Esophagus squamous epithelium (tissue), 5 donors: ENCODE data around the gene TBXA2R. TPM values are rescaled to one million over a fixed set of nuclear protein-coding genes. Genes with fewer than 3 reads are reported as not detected.
A peak's percentile ranks its signal among the peaks of the same experiment; 100 is the strongest.

Source experiments
- DNase-seq: peaks from one replicate; lab custom pipeline; 2025; lab: John Stamatoyannopoulos, UW
- H3K27ac ChIP-seq, 4 donors: fragments of 200-600 bp; sonication (generic); one replicate each; pipeline ENCODE4 v1.5.1; 2016 to 2019; ENCODE audit warnings: mild to moderate bottlenecking in 1 of 4
- H3K27me3 ChIP-seq, 4 donors: fragments of 200-600 bp; sonication (generic); 1 replicate in 3 of 4; 2 replicates in 1 of 4; pipeline versions ENCODE4 v1.5.1 to v1.6.0; 2017 to 2021; ENCODE audit warnings: antibody characterized with exemption in 1 of 4
- H3K36me3 ChIP-seq, 3 donors: fragments of 200-600 bp; sonication (generic); one replicate each; pipeline ENCODE4 v1.5.1; 2016 to 2019
- H3K4me1 ChIP-seq, 3 donors: fragments of 200-600 bp; sonication (generic); one replicate each; pipeline ENCODE4 v1.5.1; 2017 to 2019
- H3K4me3 ChIP-seq, 4 donors: fragments of 200-600 bp; sonication (generic); 1 replicate in 3 of 4; 2 replicates in 1 of 4; pipeline ENCODE4 v1.5.1; 2016 to 2019; ENCODE audit warnings: mild to moderate bottlenecking in 2 of 4, moderate library complexity in 1 of 4
- H3K9me3 ChIP-seq, 3 donors: fragments of 200-600 bp; sonication (generic); one replicate each; pipeline ENCODE4 v1.5.1; 2016 to 2019
- POLR2A ChIP-seq, 4 donors: fragments of 450-650 bp; IDR thresholded peaks; one replicate each; pipeline ENCODE4 v1.6.1; 2017; ENCODE audit warnings: antibody characterized with exemption in 4 of 4, mild to moderate bottlenecking in 4 of 4, moderate library complexity in 3 of 4
- WGBS, 2 donors: methylation state at CpG; one replicate each; pipeline ENCODE4 v1.1.5; 2018; 5-methylcytosine and 5-hydroxymethylcytosine counted together
- intact Hi-C: fragments of 100-400 bp; cut with DNase I; formaldehyde crosslinking; loops from one replicate; pipeline ENCODE4 v1.15.0; 2022
- total RNA-seq, 4 donors: library from RNA; depleted of rRNA; stranded (reverse); fragments of >200 nt; gene quantifications; one replicate each; pipeline ENCODE4 v1.1.0, GENCODE V29; 2016
- TF ChIP-seq, protein P1 (sequence below), 6 experiments: fragments of 450-650 bp in 4 of 6; fragments of 200-600 bp in 2 of 6; sonication (generic) in 2 of 6; IDR thresholded peaks; one replicate each; pipeline ENCODE4 v1.5.1; 2016 to 2019; ENCODE audit warnings: antibody characterized with exemption in 6 of 6, mild to moderate bottlenecking in 4 of 6, moderate library complexity in 4 of 6
- donor health status: DM: yes; HTN: yes; CAD: no.

Gene TBXA2R
- total RNA-seq, 4 donors from 2014 or later, result 0.23 to 1.3 (median 0.45) TPM

DNA sequence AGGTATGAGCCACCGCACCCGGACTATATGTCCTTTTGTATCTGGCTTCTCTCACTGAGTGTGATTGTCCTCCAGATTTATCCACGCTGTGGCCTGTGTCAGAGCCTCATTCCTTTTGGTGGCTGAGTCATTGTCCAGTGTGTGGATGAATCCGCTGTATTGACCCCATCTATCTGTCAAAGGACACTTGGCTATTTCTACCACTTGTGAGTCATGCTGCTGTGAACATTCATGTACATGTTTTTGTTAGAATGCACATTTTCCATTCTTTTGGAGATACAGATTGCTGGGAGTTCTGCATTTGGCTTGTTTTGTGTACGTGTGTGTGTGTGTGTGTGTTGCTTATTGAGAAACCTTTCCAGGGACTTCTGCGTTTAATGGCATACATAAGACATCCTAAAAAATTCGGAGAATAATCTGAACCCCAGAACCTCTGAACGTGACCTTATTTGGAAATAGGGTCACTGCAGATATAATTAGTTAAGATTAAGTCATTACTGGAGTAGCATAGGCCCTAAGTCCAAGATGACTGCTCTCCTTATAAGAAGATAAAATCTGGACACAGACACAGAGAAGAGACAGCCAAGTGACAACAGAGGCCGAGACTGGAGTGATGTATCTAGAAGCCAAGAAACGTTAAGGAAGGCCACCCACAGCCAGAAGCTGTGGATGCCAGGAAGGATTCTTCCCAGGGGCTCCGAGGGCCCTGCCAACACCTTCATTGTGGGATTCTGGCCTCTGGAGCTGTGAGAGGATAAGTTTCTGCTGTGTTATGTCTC, 26.3 kb downstream of the TBXA2R start:
- H3K27ac ChIP-seq, result peak overlapping the region; percentile 43 to 81 (median 62)
- H3K4me3 ChIP-seq, result no peak overlapping the region
- WGBS, 2 donors, result 38 to 52% methylated on average over 11 of the region's 11 CpGs
- intact Hi-C loops, result no loop called here
- H3K36me3 ChIP-seq, result peaks cover 0 to 2% (median 1%) of the 10 kb centered on the region in 3 donors
- H3K4me1 ChIP-seq, result peaks cover 15 to 45% (median 23%) of the 10 kb centered on the region in 3 donors
- DNase-seq, result no peak
- H3K27me3 ChIP-seq, result peaks cover 0 to 12% (median 0%) of the 10 kb centered on the region in 4 donors
- no peak for TF ChIP-seq POLR2A (IDR thresholded peaks at IDR 0.05)
- TF ChIP-seq, protein P1, sequence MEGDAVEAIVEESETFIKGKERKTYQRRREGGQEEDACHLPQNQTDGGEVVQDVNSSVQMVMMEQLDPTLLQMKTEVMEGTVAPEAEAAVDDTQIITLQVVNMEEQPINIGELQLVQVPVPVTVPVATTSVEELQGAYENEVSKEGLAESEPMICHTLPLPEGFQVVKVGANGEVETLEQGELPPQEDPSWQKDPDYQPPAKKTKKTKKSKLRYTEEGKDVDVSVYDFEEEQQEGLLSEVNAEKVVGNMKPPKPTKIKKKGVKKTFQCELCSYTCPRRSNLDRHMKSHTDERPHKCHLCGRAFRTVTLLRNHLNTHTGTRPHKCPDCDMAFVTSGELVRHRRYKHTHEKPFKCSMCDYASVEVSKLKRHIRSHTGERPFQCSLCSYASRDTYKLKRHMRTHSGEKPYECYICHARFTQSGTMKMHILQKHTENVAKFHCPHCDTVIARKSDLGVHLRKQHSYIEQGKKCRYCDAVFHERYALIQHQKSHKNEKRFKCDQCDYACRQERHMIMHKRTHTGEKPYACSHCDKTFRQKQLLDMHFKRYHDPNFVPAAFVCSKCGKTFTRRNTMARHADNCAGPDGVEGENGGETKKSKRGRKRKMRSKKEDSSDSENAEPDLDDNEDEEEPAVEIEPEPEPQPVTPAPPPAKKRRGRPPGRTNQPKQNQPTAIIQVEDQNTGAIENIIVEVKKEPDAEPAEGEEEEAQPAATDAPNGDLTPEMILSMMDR (IDR thresholded peaks at IDR 0.05), result no peak
- no peaks in the 10 kb centered on the region for H3K9me3 ChIP-seq

DNA sequence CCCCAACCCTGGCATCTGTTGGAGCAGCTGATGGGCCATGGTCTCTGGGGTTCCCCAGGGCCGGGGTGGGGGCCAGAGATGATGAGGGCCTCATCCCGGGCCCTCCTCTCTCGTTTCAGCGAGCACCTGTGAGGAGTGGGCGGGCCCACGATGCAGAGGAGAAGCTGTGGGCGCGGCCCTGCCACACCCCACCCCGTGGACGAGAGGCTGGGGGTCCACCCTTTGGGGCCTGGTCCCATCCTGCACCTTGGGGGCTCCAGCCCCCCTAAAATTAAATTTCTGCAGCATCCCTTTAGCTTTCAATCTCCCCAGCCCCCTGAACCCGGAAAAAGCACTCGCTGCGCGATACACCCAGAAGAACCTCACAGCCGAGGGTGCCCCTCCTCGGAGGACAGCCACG, 28.3 kb downstream of the TBXA2R start:
- Histone ChIP-seq H3K9me3 (no peaks in the 10 kb centered on the region), H3K36me3 (peaks cover 0 to 14% (median 3%) of the 10 kb centered on the region in 3 donors), H3K4me3 (no peak overlapping the region), H3K27me3 (no peaks in the 10 kb centered on the region), H3K4me1 (peaks cover 22 to 60% (median 23%) of the 10 kb centered on the region in 3 donors), H3K27ac (peak overlapping the region in 3 of 4 donors; percentile 81 to 91 (median 81))
- no peak for TF ChIP-seq POLR2A (IDR thresholded peaks at IDR 0.05)
- TF ChIP-seq, protein P1 (IDR thresholded peaks at IDR 0.05), result no peak
- 36 to 79% methylated on average over 3 to 11 of the region's 17 CpGs for WGBS, 2 donors
- DNase-seq, result no peak
- intact Hi-C loops, result no loop called here

DNA sequence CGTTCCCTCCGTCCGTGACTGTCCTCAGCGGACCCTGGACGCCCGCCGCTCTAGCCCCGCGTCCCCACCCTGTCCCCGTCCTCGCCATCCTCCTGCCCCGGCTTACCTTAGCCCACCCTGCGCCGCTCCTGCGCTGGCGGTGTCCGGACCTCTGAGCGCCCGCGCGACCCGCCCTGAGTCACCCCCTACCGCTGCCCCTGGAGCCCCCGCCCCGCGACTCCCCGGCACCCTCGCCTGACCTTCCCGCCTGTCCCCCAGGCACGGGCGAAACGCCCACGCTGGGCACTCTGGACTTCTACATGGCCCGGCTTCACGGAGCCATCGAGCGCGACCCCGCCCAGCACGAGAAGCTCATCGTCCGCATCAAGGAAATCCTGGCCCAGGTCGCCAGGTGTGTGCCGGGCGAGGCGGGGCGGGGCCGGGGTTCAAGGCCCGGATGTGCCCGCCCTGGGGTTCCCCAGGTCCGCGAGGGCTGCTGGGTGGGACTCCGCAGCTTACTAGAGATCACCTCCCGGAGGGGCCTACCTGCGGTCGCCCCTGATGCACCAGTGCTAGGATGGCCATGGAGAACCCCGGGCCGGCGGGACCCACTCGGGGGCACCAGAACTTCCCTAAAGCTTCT, 28.8 kb downstream of the TBXA2R start:
- Histone ChIP-seq H3K27me3 (no peaks in the 10 kb centered on the region), H3K4me1 (peaks cover 22 to 64% (median 24%) of the 10 kb centered on the region in 3 donors), H3K4me3 (peak overlapping the region in 1 of 4 donors; percentile 66), H3K36me3 (peaks cover 0 to 14% (median 3%) of the 10 kb centered on the region in 3 donors), H3K27ac (peak overlapping the region; percentile 25 to 91 (median 81)), H3K9me3 (no peaks in the 10 kb centered on the region)
- no peak for DNase-seq
- intact Hi-C loops, result no loop called here
- WGBS, 2 donors, result 94% methylated on average over 11 of the region's 60 CpGs; no CpG with 5 or more reads in 1 of the 2 donors
- TF ChIP-seq POLR2A (IDR thresholded peaks at IDR 0.05), result no peak
- TF ChIP-seq, protein P1 (IDR thresholded peaks at IDR 0.05), result no peak

DNA sequence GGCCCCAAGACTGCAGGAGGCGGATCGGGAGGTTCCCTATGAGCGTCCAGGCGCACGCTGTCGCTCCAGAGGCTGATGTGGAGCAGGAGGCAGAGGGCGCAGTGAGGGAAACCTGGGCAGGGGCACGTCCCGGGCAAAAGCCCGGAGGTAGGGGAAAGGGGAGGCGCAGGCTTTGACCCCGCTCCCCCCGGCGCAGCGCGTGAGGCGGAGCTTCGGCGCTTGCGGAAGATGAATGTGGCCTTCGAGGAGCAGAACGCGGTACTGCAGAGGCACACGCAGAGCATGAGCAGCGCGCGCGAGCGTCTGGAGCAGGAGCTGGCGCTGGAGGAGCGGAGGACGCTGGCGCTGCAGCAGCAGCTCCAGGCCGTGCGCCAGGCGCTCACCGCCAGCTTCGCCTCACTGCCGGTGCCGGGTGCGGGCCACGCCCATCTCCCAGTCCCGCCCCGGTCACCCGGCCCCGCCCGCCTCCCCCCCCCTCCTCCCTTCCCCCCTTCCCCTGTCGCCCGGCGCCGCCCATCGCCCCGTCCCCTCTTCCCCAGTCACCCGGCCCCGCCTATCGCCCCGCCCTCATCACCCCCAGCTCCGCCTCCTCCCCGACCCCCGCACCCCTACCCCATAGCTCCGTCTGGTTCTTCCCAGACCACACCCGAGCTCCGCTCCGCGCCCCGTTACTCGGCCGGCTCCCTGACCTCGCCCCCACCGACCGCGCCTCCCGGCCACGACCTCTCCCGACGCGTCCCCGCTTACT, 29.8 kb downstream of the TBXA2R start:
- Histone ChIP-seq H3K4me1 (peaks cover 25 to 70% (median 28%) of the 10 kb centered on the region in 3 donors), H3K4me3 (peak overlapping the region; percentile 18 to 66 (median 40)), H3K36me3 (peaks cover 0 to 14% (median 3%) of the 10 kb centered on the region in 3 donors), H3K9me3 (no peaks in the 10 kb centered on the region), H3K27me3 (no peaks in the 10 kb centered on the region), H3K27ac (peak overlapping the region; percentile 25 to 91 (median 81))
- intact Hi-C loops, result no loop called here
- DNase-seq, result no peak
- TF ChIP-seq, protein P1 (IDR thresholded peaks at IDR 0.05), result no peak
- peak in 1 of 4 donors; percentile 20 for TF ChIP-seq POLR2A (IDR thresholded peaks at IDR 0.05)
- 50 to 60% methylated on average over 1 to 18 of the region's 78 CpGs for WGBS, 2 donors
